Thyroid gland (tissue), 4 donors: ENCODE measurements around the gene RPL32.
A peak's percentile ranks its signal among the peaks of the same experiment; 100 is the strongest.
"Not testable (repeated sequence)": the region's sequence is repeated elsewhere in the genome, so short reads cannot be mapped to it uniquely, and the experiment has no call there.

Source experiments
- POLR2A ChIP-seq, 2 donors: fragments of 450-650 bp; IDR thresholded peaks; one replicate each; pipeline ENCODE4 v1.6.1; 2017; ENCODE audit warnings: antibody characterized with exemption in 2 of 2, mild to moderate bottlenecking in 2 of 2, moderate library complexity in 1 of 2
- TF ChIP-seq, protein P1 (sequence below), 6 experiments: fragments of 200-600 bp in 3 of 6; fragments of 450-650 bp in 3 of 6; sonication (generic) in 3 of 6; IDR thresholded peaks; one replicate each; pipeline ENCODE4 v1.5.1; 2016 to 2019; ENCODE audit warnings: antibody characterized with exemption in 6 of 6, mild to moderate bottlenecking in 2 of 6, inconsistent platforms in 1 of 6, moderate library complexity in 1 of 6

DNA sequence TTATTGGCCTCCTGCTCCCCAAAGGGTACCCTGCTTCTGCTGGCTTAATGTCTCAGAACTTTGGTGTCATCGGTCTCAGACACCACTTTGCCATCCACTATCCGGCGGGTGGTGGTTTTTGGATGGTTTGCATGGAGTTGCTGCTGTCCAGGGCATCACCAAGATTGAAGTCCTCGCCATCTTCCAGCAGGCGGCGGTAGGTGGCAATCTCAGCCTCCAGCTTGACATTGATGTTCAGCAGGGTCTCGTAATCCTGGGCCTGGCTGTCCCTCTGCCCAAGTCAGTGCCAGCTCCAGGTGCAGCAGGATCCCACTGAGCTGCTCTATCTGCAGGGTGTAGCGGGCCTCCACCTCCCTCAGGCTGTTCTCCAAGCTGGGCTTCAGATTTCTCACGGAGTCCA is 54.0 kb downstream of the RPL32 start:
- TF ChIP-seq, protein P1, sequence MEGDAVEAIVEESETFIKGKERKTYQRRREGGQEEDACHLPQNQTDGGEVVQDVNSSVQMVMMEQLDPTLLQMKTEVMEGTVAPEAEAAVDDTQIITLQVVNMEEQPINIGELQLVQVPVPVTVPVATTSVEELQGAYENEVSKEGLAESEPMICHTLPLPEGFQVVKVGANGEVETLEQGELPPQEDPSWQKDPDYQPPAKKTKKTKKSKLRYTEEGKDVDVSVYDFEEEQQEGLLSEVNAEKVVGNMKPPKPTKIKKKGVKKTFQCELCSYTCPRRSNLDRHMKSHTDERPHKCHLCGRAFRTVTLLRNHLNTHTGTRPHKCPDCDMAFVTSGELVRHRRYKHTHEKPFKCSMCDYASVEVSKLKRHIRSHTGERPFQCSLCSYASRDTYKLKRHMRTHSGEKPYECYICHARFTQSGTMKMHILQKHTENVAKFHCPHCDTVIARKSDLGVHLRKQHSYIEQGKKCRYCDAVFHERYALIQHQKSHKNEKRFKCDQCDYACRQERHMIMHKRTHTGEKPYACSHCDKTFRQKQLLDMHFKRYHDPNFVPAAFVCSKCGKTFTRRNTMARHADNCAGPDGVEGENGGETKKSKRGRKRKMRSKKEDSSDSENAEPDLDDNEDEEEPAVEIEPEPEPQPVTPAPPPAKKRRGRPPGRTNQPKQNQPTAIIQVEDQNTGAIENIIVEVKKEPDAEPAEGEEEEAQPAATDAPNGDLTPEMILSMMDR (IDR thresholded peaks at IDR 0.05) = peak in 1 of 6 experiments; percentile 39
- not testable (repeated sequence) for TF ChIP-seq POLR2A (IDR thresholded peaks at IDR 0.05)
